PC-3 (cell line): ENCODE measurements around the gene FALEC. TPM values are rescaled to one million over a fixed set of nuclear protein-coding genes. Genes with fewer than 3 reads are reported as not detected.

ENCODE experiments used
- ATAC-seq: fragments of 200-7000 bp; cut with Tn5 transposase; 2 replicates; pipeline ENCODE4 v1.9.1; 2020; ENCODE audit warnings: mild to moderate bottlenecking, moderate library complexity
- BruUV-seq: library from RNA; stranded (reverse); fragments of 400-500 nt; replicated peaks from 2 replicates; lab custom pipeline; 2021; lab: Mats Ljungman, UMichigan
- CTCF ChIA-PET: fragments of 300-600 bp; sonication (Branson Sonifier 250); formaldehyde crosslinking; loops from one replicate; lab custom pipeline; 2022; ENCODE audit warnings: antibody characterized with exemption; lab: Charles Lee
- POLR2A ChIA-PET: fragments of 300-600 bp; sonication (Branson Sonifier 250); formaldehyde crosslinking; loops from one replicate; lab custom pipeline; 2022; ENCODE audit warnings: antibody characterized with exemption; ENCODE audit not compliant: unreplicated experiment; lab: Charles Lee
- DNase-seq: peaks from one replicate; pipeline ENCODE4 v3.0.0-alpha.2; 2015
- H2AFZ ChIP-seq: fragments of 300-600 bp; sonication (generic); 2 replicates; pipeline ENCODE4 v1.6.0; 2016; ENCODE audit warnings: antibody characterized with exemption, low read length
- H3F3A ChIP-seq: fragments of 300-600 bp; sonication (generic); one replicate; pipeline ENCODE4 v1.6.0; 2017; ENCODE audit warnings: antibody characterized with exemption, low read length, control low read depth, mild to moderate bottlenecking; ENCODE audit not compliant: unreplicated experiment
- H3K27ac ChIP-seq: fragments of 300-600 bp; sonication (generic); 2 replicates; pipeline ENCODE4 v1.5.1; 2016; ENCODE audit warnings: mild to moderate bottlenecking, low read length
- H3K27me3 ChIP-seq: fragments of 300-600 bp; sonication (generic); 2 replicates; pipeline ENCODE4 v1.6.1; 2016; ENCODE audit warnings: low read length, mixed read lengths
- H3K36me3 ChIP-seq: fragments of 300-600 bp; sonication (generic); 2 replicates; pipeline ENCODE4 v1.6.1; 2016; ENCODE audit warnings: low read depth, mixed run types, low read length, mixed read lengths
- H3K4me1 ChIP-seq: fragments of 300-600 bp; sonication (generic); 2 replicates; pipeline ENCODE4 v1.5.1; 2016; ENCODE audit warnings: low read length; ENCODE audit not compliant: insufficient read depth
- H3K4me2 ChIP-seq: fragments of 300-600 bp; sonication (generic); 2 replicates; pipeline ENCODE4 v1.6.0; 2016; ENCODE audit warnings: low read length
- H3K4me3 ChIP-seq: fragments of 300-600 bp; sonication (generic); 2 replicates; pipeline ENCODE4 v1.5.1; 2016; ENCODE audit warnings: mild to moderate bottlenecking, low read length, mixed read lengths
- H3K79me2 ChIP-seq: fragments of 300-600 bp; sonication (generic); 2 replicates; pipeline ENCODE4 v1.6.1; 2017; ENCODE audit warnings: low read length, mixed read lengths
- H3K9ac ChIP-seq: fragments of 300-600 bp; sonication (generic); 2 replicates; pipeline ENCODE4 v1.6.0; 2016; ENCODE audit warnings: mild to moderate bottlenecking, low read length
- H3K9me2 ChIP-seq: fragments of 300-600 bp; sonication (generic); replicated peaks from 2 replicates; pipeline ENCODE4 v1.6.1; 2016; ENCODE audit warnings: mixed run types, low read length, mixed read lengths
- H3K9me3 ChIP-seq: fragments of 300-600 bp; sonication (generic); 2 replicates; pipeline ENCODE4 v1.6.1; 2016; ENCODE audit warnings: low read length, mixed read lengths
- H4K20me1 ChIP-seq: fragments of 300-600 bp; sonication (generic); 2 replicates; pipeline ENCODE4 v1.6.1; 2016; ENCODE audit warnings: low read length, mixed read lengths
- CTCF ChIP-seq: fragments of 300-600 bp; sonication (generic); conservative IDR thresholded peaks from 2 replicates; pipeline ENCODE4 v1.5.1; 2017; ENCODE audit warnings: antibody characterized with exemption, low read depth, mild to moderate bottlenecking, low read length
- EZH2 ChIP-seq: fragments of 300-600 bp; sonication (generic); IDR thresholded peaks from one replicate; pipeline ENCODE4 v1.6.1; 2017; ENCODE audit warnings: antibody characterized with exemption, mild to moderate bottlenecking, low read length; ENCODE audit not compliant: unreplicated experiment
- EZH2phosphoT487 ChIP-seq: fragments of 300-600 bp; sonication (generic); IDR thresholded peaks from 2 replicates; pipeline ENCODE4 v1.6.1; 2018; ENCODE audit warnings: mild to moderate bottlenecking, antibody characterized with exemption, low read length, borderline replicate concordance
- intact Hi-C: fragments of 100-400 bp; cut with micrococcal nuclease; formaldehyde crosslinking; loops from 2 replicates; pipeline ENCODE4 v1.9.0; 2023
- total RNA-seq: library from RNA; depleted of rRNA; stranded (reverse); fragments of >200 nt; gene quantifications from 2 replicates; pipeline ENCODE4 v1.2.3, GENCODE V29; 2014

Gene FALEC
- total RNA-seq, 1 experiment from 2014 or later: 0.73 TPM

- Histone ChIP-seq H3K4me3 (peak overlapping the region; percentile 93), H3K27me3 (no peaks in the 10 kb centered on the region), H3K36me3 (peaks cover 68% of the 10 kb centered on the region), H3K9me2 (no peaks in the 10 kb centered on the region), H3K9ac (0 out of 2 replicates have a peak overlapping the region, but pooled peaks have one; percentile 98), H2AFZ (no peak overlapping the region), H3F3A (peaks cover 30% of the 10 kb centered on the region), H4K20me1 (peaks cover 64% of the 10 kb centered on the region), H3K4me2 (peak overlapping the region; percentile 92), H3K27ac (peak overlapping the region; percentile 2), H3K9me3 (no peaks in the 10 kb centered on the region), H3K4me1 (peaks cover 33% of the 10 kb centered on the region), H3K79me2 (peaks cover 90% of the 10 kb centered on the region)
- intact Hi-C loops: loop anchor here (5.0 kb wide), 1 partner anchor 237 kb away; no protein-coding TSS in a partner anchor
- DNase-seq: no peak
- TF ChIP-seq CTCF (no peak), EZH2phosphoT487 (no peak), EZH2 (no peak)
- ATAC-seq: no peak
- no TSS peak for BruUV-seq
- CTCF ChIA-PET: no interaction called here
- POLR2A ChIA-PET: interaction anchor here (0.5 kb wide), 1 partner anchor 335 kb away, joined by 9 read pairs; no protein-coding TSS in a partner anchor
Observed at GRCh38 chr1:150575072-150575489, 59.5 kb downstream of the FALEC start.

- Histone ChIP-seq H3K9ac (peak overlapping the region; percentile 98), H3K9me3 (no peaks in the 10 kb centered on the region), H3K9me2 (no peaks in the 10 kb centered on the region), H3K27ac (peak overlapping the region; percentile 2), H3K4me2 (peak overlapping the region; percentile 92), H2AFZ (no peak overlapping the region), H3K27me3 (no peaks in the 10 kb centered on the region), H3K4me3 (peak overlapping the region; percentile 93), H3K79me2 (peaks cover 88% of the 10 kb centered on the region), H4K20me1 (peaks cover 64% of the 10 kb centered on the region), H3K36me3 (peaks cover 68% of the 10 kb centered on the region), H3K4me1 (peaks cover 31% of the 10 kb centered on the region), H3F3A (peaks cover 28% of the 10 kb centered on the region)
- intact Hi-C loops: loop anchor here (5.0 kb wide), 1 partner anchor 237 kb away; no protein-coding TSS in a partner anchor
- ATAC-seq (no peak), DNase-seq (no peak)
- no peak for TF ChIP-seq EZH2phosphoT487
- no peak for TF ChIP-seq CTCF
- no peak for TF ChIP-seq EZH2
- BruUV-seq: no TSS peak
- ChIA-PET CTCF (interaction anchor here (0.6 kb wide), 1 partner anchor 42 kb away, joined by 4 read pairs; no protein-coding TSS in a partner anchor), POLR2A (interaction anchor here (0.7 to 1.4 kb wide), 3 partner anchors 11 to 53 kb away, joined by 3 to 6 read pairs (median 3); partner anchors contain the start of gene ENSA)
Observed at GRCh38 chr1:150575518-150576366, 60.2 kb downstream of the FALEC start.
